ENCODE data around the gene CHST11.

Gene CHST11

DNA sequence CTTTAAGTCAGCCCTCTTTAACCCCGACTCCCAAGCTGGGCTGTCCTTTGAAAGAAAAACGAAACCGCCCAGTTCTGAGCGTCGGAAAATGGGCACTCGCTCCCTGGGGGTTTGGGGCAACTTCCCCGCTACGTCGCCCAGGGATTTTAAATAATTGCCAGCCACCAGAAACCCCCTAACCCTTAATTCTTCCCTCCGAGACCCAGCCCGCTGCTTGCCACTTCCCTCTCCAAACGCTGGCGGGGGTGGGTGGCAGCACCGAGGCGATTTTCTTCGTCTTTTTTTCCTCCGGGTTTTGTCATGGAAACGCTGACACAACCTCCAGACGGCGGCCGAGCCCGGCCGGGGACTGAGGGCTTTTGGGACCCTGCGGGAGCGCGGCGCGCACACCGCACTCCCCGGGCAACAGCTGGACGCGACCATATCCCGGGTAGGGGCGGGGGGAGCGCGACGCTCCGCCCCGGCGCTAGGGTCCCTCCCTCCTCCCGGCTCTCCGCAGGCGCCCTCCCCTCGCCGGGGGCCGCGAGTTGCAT is at the start of gene CHST11 (continued):
- TF ChIP-seq, protein P1, sequence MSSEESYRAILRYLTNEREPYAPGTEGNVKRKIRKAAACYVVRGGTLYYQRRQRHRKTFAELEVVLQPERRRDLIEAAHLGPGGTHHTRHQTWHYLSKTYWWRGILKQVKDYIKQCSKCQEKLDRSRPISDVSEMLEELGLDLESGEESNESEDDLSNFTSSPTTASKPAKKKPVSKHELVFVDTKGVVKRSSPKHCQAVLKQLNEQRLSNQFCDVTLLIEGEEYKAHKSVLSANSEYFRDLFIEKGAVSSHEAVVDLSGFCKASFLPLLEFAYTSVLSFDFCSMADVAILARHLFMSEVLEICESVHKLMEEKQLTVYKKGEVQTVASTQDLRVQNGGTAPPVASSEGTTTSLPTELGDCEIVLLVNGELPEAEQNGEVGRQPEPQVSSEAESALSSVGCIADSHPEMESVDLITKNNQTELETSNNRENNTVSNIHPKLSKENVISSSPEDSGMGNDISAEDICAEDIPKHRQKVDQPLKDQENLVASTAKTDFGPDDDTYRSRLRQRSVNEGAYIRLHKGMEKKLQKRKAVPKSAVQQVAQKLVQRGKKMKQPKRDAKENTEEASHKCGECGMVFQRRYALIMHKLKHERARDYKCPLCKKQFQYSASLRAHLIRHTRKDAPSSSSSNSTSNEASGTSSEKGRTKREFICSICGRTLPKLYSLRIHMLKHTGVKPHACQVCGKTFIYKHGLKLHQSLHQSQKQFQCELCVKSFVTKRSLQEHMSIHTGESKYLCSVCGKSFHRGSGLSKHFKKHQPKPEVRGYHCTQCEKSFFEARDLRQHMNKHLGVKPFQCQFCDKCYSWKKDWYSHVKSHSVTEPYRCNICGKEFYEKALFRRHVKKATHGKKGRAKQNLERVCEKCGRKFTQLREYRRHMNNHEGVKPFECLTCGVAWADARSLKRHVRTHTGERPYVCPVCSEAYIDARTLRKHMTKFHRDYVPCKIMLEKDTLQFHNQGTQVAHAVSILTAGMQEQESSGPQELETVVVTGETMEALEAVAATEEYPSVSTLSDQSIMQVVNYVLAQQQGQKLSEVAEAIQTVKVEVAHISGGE (tag by site-specific recombination; conservative IDR thresholded peaks at IDR 0.05; ENCODE audit: low read depth): 0 out of 2 replicates have a peak, but pooled peaks have one; percentile 30
- TF ChIP-seq BCL11A (tag by site-specific recombination; IDR thresholded peaks at IDR 0.05; ENCODE audit: low read depth): no peak
- TF ChIP-seq, protein P2, sequence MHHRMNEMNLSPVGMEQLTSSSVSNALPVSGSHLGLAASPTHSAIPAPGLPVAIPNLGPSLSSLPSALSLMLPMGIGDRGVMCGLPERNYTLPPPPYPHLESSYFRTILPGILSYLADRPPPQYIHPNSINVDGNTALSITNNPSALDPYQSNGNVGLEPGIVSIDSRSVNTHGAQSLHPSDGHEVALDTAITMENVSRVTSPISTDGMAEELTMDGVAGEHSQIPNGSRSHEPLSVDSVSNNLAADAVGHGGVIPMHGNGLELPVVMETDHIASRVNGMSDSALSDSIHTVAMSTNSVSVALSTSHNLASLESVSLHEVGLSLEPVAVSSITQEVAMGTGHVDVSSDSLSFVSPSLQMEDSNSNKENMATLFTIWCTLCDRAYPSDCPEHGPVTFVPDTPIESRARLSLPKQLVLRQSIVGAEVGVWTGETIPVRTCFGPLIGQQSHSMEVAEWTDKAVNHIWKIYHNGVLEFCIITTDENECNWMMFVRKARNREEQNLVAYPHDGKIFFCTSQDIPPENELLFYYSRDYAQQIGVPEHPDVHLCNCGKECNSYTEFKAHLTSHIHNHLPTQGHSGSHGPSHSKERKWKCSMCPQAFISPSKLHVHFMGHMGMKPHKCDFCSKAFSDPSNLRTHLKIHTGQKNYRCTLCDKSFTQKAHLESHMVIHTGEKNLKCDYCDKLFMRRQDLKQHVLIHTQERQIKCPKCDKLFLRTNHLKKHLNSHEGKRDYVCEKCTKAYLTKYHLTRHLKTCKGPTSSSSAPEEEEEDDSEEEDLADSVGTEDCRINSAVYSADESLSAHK (tag by site-specific recombination; IDR thresholded peaks at IDR 0.05): no peak
- TF ChIP-seq ZNF768 (tag by site-specific recombination; IDR thresholded peaks at IDR 0.05): no peak
- TF ChIP-seq ZNF112 (tag by site-specific recombination; IDR thresholded peaks at IDR 0.05): no peak
- no peak for TF ChIP-seq ZNF133 (tag by site-specific recombination; IDR thresholded peaks at IDR 0.05)
- TF ChIP-seq ZNF658 (tag by site-specific recombination; IDR thresholded peaks at IDR 0.05): no peak
- peak; percentile 98 for TF ChIP-seq ZNF561 (tag by site-specific recombination; IDR thresholded peaks at IDR 0.05; ENCODE audit: borderline replicate concordance)
- TF ChIP-seq, protein P3, sequence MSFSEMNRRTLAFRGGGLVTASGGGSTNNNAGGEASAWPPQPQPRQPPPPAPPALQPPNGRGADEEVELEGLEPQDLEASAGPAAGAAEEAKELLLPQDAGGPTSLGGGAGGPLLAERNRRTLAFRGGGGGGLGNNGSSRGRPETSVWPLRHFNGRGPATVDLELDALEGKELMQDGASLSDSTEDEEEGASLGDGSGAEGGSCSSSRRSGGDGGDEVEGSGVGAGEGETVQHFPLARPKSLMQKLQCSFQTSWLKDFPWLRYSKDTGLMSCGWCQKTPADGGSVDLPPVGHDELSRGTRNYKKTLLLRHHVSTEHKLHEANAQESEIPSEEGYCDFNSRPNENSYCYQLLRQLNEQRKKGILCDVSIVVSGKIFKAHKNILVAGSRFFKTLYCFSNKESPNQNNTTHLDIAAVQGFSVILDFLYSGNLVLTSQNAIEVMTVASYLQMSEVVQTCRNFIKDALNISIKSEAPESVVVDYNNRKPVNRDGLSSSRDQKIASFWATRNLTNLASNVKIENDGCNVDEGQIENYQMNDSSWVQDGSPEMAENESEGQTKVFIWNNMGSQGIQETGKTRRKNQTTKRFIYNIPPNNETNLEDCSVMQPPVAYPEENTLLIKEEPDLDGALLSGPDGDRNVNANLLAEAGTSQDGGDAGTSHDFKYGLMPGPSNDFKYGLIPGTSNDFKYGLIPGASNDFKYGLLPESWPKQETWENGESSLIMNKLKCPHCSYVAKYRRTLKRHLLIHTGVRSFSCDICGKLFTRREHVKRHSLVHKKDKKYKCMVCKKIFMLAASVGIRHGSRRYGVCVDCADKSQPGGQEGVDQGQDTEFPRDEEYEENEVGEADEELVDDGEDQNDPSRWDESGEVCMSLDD (tag by site-specific recombination; IDR thresholded peaks at IDR 0.05): no peak
- TF ChIP-seq ZNF473 (tag by site-specific recombination; IDR thresholded peaks at IDR 0.05): no peak
- TF ChIP-seq ZNF10 (tag by site-specific recombination; IDR thresholded peaks at IDR 0.05): no peak
- TF ChIP-seq SETDB1 (IDR thresholded peaks at IDR 0.05; ENCODE audit: insufficient read length, low read length): no peak
- TF ChIP-seq MZF1 (tag by site-specific recombination; IDR thresholded peaks at IDR 0.05; ENCODE audit: borderline replicate concordance): no peak
- no peak for TF ChIP-seq ZFP3 (tag by site-specific recombination; IDR thresholded peaks at IDR 0.05; ENCODE audit: low read depth)
- no peak for TF ChIP-seq ZNF211 (tag by site-specific recombination; IDR thresholded peaks at IDR 0.05; ENCODE audit: low read depth)
- TF ChIP-seq ZNF266 (tag by site-specific recombination; IDR thresholded peaks at IDR 0.05; ENCODE audit: low read depth): no peak
- TF ChIP-seq ZNF776 (tag by site-specific recombination; IDR thresholded peaks at IDR 0.05; ENCODE audit: borderline replicate concordance): no peak
- TF ChIP-seq ZNF184 (tag by site-specific recombination; IDR thresholded peaks at IDR 0.05): no peak
- peak; percentile 84 for TF ChIP-seq ZBTB8A (tag by site-specific recombination; IDR thresholded peaks at IDR 0.05)
- no peak; the same call in 1 of the 2 replicates for TF ChIP-seq FEZF1 (tag by site-specific recombination; IDR thresholded peaks at IDR 0.05)
- TF ChIP-seq ZNF426 (tag by site-specific recombination; IDR thresholded peaks at IDR 0.05): no peak
- no peak for TF ChIP-seq ZNF350 (tag by site-specific recombination; IDR thresholded peaks at IDR 0.05)
- no peak for TF ChIP-seq ZNF510 (tag by site-specific recombination; IDR thresholded peaks at IDR 0.05; ENCODE audit: insufficient replicate concordance)
- no peak for TF ChIP-seq TCF7L2 (IDR thresholded peaks at IDR 0.05; ENCODE audit: borderline replicate concordance, low read depth, low read length)
- no peak for TF ChIP-seq ZNF558 (tag by site-specific recombination; IDR thresholded peaks at IDR 0.05)
- TF ChIP-seq, protein P4, sequence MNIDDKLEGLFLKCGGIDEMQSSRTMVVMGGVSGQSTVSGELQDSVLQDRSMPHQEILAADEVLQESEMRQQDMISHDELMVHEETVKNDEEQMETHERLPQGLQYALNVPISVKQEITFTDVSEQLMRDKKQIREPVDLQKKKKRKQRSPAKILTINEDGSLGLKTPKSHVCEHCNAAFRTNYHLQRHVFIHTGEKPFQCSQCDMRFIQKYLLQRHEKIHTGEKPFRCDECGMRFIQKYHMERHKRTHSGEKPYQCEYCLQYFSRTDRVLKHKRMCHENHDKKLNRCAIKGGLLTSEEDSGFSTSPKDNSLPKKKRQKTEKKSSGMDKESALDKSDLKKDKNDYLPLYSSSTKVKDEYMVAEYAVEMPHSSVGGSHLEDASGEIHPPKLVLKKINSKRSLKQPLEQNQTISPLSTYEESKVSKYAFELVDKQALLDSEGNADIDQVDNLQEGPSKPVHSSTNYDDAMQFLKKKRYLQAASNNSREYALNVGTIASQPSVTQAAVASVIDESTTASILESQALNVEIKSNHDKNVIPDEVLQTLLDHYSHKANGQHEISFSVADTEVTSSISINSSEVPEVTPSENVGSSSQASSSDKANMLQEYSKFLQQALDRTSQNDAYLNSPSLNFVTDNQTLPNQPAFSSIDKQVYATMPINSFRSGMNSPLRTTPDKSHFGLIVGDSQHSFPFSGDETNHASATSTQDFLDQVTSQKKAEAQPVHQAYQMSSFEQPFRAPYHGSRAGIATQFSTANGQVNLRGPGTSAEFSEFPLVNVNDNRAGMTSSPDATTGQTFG (tag by site-specific recombination; IDR thresholded peaks at IDR 0.05; ENCODE audit: borderline replicate concordance): no peak
- 0 out of 2 replicates have a peak, but pooled peaks have one; percentile 49 for TF ChIP-seq GLIS2 (tag by site-specific recombination; IDR thresholded peaks at IDR 0.05)
- no peak for TF ChIP-seq ZNF596 (tag by site-specific recombination; IDR thresholded peaks at IDR 0.05)
- TF ChIP-seq SCRT1 (tag by site-specific recombination; IDR thresholded peaks at IDR 0.05; ENCODE audit: borderline replicate concordance): peak; percentile 78; the same call in 1 of the 2 replicates
- peak; percentile 48; the same call in 1 of the 2 replicates for TF ChIP-seq ZNF394 (tag by site-specific recombination; IDR thresholded peaks at IDR 0.05; ENCODE audit: borderline replicate concordance)

All from HEK293 (cell line).